SH-SY5Y (cell line): ENCODE results near the gene PDLIM5.

ENCODE experiments used
- GATA2 ChIP-seq: IDR thresholded peaks from 2 replicates; pipeline ENCODE4 v1.6.1; 2011; ENCODE audit warnings: mild to moderate bottlenecking, low read depth, low read length
- GATA3 ChIP-seq: IDR thresholded peaks from 2 replicates; pipeline ENCODE4 v1.6.1; 2011; ENCODE audit warnings: low read depth, mild to moderate bottlenecking, low read length, moderate library complexity

GRCh38 chr4:94669672-94670664, 218.2 kb downstream of the PDLIM5 start:
- TF ChIP-seq GATA3: no peak
- no peak for TF ChIP-seq GATA2
